GM19463 (cell line): ENCODE data around the gene OR6C65.

Experiments used
- ATAC-seq: cut with Tn5 transposase; IDR thresholded peaks from one replicate; pipeline ENCODE4 v1.9.1; 2021; ENCODE audit warnings: mild to moderate bottlenecking, moderate library complexity; ENCODE audit not compliant: unreplicated experiment

Gene OR6C65

DNA sequence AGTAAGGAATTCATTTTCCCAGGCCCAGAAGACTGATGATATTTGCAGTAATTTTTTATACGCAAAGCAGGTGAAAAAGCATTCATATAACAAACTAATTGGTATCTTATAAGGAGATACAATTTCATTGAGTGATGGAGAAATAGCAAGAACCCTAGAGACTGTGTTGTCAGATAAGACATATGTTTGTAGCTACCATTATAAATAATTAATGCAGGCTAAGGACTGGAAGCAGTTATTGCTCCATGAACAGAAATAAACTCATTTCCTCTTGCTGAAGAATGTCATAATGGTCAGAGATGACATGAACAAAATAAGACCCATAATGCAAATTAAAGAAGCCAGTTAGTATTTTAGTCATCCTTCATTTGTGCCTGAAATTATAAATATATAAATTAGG lies 45.0 kb downstream of the OR6C65 start:
- ATAC-seq = no peak

DNA sequence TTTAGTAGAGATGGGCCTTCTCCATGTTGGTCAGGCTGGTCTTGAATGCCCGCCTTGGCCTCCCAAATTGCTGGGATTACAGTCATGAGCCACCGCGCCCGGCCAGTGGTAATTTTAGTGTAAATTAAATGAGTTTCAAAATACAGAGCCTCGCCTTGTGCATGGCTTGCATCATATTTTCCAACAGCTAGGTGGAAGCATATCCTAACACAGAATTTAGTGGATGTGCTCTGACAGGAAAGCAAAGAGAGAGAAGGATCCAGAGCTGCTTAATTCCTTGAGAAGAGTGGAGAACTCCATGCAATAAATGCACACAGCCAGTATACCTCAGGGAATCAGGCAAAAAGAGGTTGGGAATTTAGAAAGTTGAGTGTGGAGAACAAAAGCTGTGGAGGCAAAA lies 46.0 kb downstream of the OR6C65 start:
- ATAC-seq = no peak

DNA sequence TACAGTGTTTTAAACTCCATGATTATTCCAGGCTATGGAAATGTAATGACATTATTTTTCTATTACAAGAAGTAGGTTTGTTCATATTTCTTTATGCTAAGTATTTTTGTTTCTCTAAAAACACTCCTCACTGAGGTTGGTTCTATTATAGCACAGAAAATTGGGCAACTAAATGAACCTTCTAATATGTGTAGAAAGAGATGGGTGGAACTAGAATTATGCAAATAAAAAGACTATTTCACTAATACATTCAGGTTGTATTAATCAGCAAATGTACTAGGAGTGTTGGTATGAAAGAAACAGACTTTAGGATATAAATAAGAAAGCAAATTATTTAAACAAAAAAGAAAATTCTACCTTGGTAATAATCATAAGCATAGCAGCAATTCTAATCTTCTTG lies 48.5 kb downstream of the OR6C65 start:
- ATAC-seq = no peak
